Activated naive CD8-positive, alpha-beta T cell treated with anti-CD3 and anti-CD28 coated beads, Interleukin-2, amount 10 ng/mL, durations not matched to agents 7 days and 5 days (primary cell): Measurements from ENCODE around the gene GAS7. TPM values are rescaled to one million over a fixed set of nuclear protein-coding genes. Genes with fewer than 3 reads are reported as not detected.
A peak's percentile ranks its signal among the peaks of the same experiment; 100 is the strongest.

Source experiments
- ATAC-seq: fragments of 150-1000 bp; cut with Tn5 transposase; one replicate; pipeline ENCODE4 v1.10.0; 2021; ENCODE audit warnings: low read depth, moderate library complexity
- POLR2A ChIA-PET: fragments of 350-600 bp; sonication (Branson Sonifier 250); formaldehyde crosslinking; loops from one replicate; lab custom pipeline; 2021; ENCODE audit warnings: antibody characterized with exemption; lab: Charles Lee
- DNase-seq: peaks from one replicate; pipeline ENCODE4 v3.0.0; 2021
- H3K27ac Mint-ChIP-seq: one replicate; pipeline ENCODE4 v1.8.0; 2022; ENCODE audit warnings: mild to moderate bottlenecking, mixed read lengths
- H3K27me3 Mint-ChIP-seq: one replicate; pipeline ENCODE4 v1.8.0; 2022; ENCODE audit warnings: mild to moderate bottlenecking, moderate library complexity, mixed read lengths
- H3K36me3 Mint-ChIP-seq: one replicate; pipeline ENCODE4 v1.8.0; 2021; ENCODE audit warnings: mild to moderate bottlenecking, mixed read lengths
- H3K4me1 Mint-ChIP-seq: one replicate; pipeline ENCODE4 v1.8.0; 2021; ENCODE audit warnings: mixed read lengths
- H3K4me3 Mint-ChIP-seq: one replicate; pipeline ENCODE4 v1.8.0; 2022; ENCODE audit warnings: mild to moderate bottlenecking, moderate library complexity, mixed read lengths
- H3K9me3 Mint-ChIP-seq: one replicate; pipeline ENCODE4 v1.8.0; 2021; ENCODE audit warnings: mixed read lengths
- total RNA-seq, 2 experiments: library from RNA; stranded (reverse); gene quantifications; one replicate each; pipeline ENCODE4 v1.2.3, GENCODE V29; 2021

GAS7 gene
- total RNA-seq, 2 experiments from 2014 or later: 2.7 to 2.8 TPM

DNA sequence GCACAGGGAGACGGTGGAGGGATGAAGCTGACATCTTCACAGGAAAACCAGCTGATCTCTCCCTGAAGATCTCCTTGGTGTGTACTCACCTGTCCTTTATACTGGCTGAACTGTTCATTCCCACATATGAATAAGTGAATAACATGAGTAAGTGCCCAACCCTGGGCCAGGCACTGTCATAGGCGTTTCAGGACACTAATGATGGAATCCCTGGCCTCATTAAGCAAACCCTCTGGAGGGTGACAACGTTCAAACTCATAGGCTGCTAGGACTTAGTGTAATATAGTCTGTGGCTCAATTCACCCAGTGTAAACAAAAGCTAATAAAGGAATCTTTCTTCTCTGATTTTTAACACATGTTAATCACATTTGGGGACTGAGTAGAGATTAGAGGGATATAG is 24.5 kb downstream of the GAS7 start:
- DNase-seq (no peak), ATAC-seq (no peak)
- Mint-ChIP-seq H3K36me3 (no peaks in the 10 kb centered on the region), H3K4me1 (peaks cover 13% of the 10 kb centered on the region), H3K9me3 (no peaks in the 10 kb centered on the region), H3K4me3 (no peak overlapping the region), H3K27ac (no peak overlapping the region), H3K27me3 (peaks cover 20% of the 10 kb centered on the region)
- POLR2A ChIA-PET: no interaction called here

- H3K4me3 Mint-ChIP-seq: no peak overlapping the region
- peaks cover 18% of the 10 kb centered on the region for H3K27me3 Mint-ChIP-seq
- no peak overlapping the region for H3K27ac Mint-ChIP-seq
- no peak for DNase-seq
- no peaks in the 10 kb centered on the region for H3K9me3 Mint-ChIP-seq
- POLR2A ChIA-PET: no interaction called here
- peaks cover 13% of the 10 kb centered on the region for H3K4me1 Mint-ChIP-seq
- no peak for ATAC-seq
- H3K36me3 Mint-ChIP-seq: no peaks in the 10 kb centered on the region
These were observed 25.6 kb downstream of the GAS7 start for GRCh38 chr17:10172778-10173177.

- Mint-ChIP-seq H3K4me1 (peaks cover 13% of the 10 kb centered on the region), H3K9me3 (no peaks in the 10 kb centered on the region), H3K27me3 (peaks cover 18% of the 10 kb centered on the region), H3K4me3 (peak overlapping the region; percentile 12), H3K27ac (peak overlapping the region; percentile 59), H3K36me3 (no peaks in the 10 kb centered on the region)
- DNase-seq: no peak
- ATAC-seq: no peak
- POLR2A ChIA-PET: no interaction called here
These were observed 26.1 kb downstream of the GAS7 start for GRCh38 chr17:10172241-10172741.

- POLR2A ChIA-PET: no interaction called here
- no peak for ATAC-seq
- Mint-ChIP-seq H3K4me1 (peaks cover 13% of the 10 kb centered on the region), H3K4me3 (no peak overlapping the region), H3K36me3 (no peaks in the 10 kb centered on the region), H3K27ac (no peak overlapping the region), H3K27me3 (peaks cover 18% of the 10 kb centered on the region), H3K9me3 (no peaks in the 10 kb centered on the region)
- no peak for DNase-seq
These were observed 26.8 kb downstream of the GAS7 start for GRCh38 chr17:10171581-10171981.

GRCh38 chr17:10171122-10171571 is 27.3 kb downstream of the GAS7 start:
- no peak for DNase-seq
- peaks cover 13% of the 10 kb centered on the region for H3K4me1 Mint-ChIP-seq
- H3K27me3 Mint-ChIP-seq: peaks cover 18% of the 10 kb centered on the region
- POLR2A ChIA-PET: no interaction called here
- H3K9me3 Mint-ChIP-seq: no peaks in the 10 kb centered on the region
- ATAC-seq: no peak
- H3K27ac Mint-ChIP-seq: no peak overlapping the region
- no peak overlapping the region for H3K4me3 Mint-ChIP-seq
- no peaks in the 10 kb centered on the region for H3K36me3 Mint-ChIP-seq

- no peaks in the 10 kb centered on the region for H3K9me3 Mint-ChIP-seq
- H3K36me3 Mint-ChIP-seq: no peaks in the 10 kb centered on the region
- no peak for ATAC-seq
- POLR2A ChIA-PET: no interaction called here
- H3K4me1 Mint-ChIP-seq: peaks cover 13% of the 10 kb centered on the region
- H3K4me3 Mint-ChIP-seq: no peak overlapping the region
- H3K27me3 Mint-ChIP-seq: peaks cover 18% of the 10 kb centered on the region
- no peak overlapping the region for H3K27ac Mint-ChIP-seq
- DNase-seq: no peak
These were observed 28.2 kb downstream of the GAS7 start for GRCh38 chr17:10170233-10170632.

DNA sequence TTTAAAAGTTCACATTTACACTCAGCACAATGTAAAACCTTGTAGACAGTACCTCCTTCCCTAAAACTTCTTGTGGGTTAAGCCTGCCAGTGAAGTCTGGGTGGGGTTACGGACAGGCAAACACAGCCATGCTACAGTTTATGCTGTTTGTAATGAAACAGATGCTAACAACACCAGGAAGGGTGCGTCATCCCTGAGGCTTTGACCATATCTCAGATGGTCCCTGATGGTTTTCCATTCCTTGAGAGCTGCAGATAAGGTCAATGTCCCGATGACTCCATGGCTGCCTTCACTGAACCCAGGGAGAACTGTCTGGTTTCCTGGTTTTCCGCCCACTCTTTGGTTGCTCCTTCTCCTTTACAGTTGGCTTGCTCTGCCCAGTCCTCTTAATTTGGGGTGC is 29.1 kb downstream of the GAS7 start:
- H3K4me1 Mint-ChIP-seq: peaks cover 13% of the 10 kb centered on the region
- ATAC-seq (no peak), DNase-seq (no peak)
- H3K9me3 Mint-ChIP-seq: no peaks in the 10 kb centered on the region
- peaks cover 19% of the 10 kb centered on the region for H3K27me3 Mint-ChIP-seq
- no peak overlapping the region for H3K4me3 Mint-ChIP-seq
- POLR2A ChIA-PET: no interaction called here
- no peaks in the 10 kb centered on the region for H3K36me3 Mint-ChIP-seq
- H3K27ac Mint-ChIP-seq: no peak overlapping the region

DNA sequence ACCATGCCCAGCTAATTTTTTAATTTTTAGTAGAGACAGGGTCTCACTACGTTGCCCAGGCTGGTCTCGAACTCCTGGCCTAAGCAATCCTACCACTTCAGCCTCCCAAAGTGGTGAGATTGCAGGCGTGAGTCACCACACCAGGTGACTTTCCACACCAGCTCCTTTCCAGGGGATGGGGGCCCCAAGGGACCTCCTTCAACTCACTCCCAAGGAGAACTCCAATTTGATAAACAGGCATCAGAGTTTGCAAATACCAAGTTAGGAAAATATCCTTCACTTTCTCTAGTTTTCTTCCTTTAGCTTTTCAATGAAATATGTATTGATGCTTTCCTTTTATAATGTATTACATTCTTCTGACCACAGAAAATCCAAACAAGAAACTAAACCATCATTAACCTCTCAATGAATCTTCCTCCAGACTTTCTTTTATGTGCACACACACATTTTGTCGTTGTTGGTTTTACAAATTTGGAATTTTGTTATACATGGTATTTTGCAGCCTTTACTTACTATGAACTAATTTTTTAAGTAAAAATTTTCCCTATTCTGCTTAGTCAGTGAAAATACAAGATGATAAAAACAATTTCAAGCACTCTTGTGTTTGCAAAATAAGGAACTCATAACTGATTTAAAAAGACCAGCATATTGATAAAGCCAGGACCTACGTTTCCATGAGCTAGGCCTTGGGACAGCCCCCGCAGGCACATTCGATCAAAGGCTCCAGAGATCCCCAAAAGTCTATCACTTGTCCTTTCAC is 32.0 kb downstream of the GAS7 start:
- no peaks in the 10 kb centered on the region for H3K9me3 Mint-ChIP-seq
- POLR2A ChIA-PET: no interaction called here
- no peak for ATAC-seq
- no peak overlapping the region for H3K27ac Mint-ChIP-seq
- H3K4me1 Mint-ChIP-seq: peaks cover 4% of the 10 kb centered on the region
- no peak overlapping the region for H3K4me3 Mint-ChIP-seq
- H3K36me3 Mint-ChIP-seq: no peaks in the 10 kb centered on the region
- no peak for DNase-seq
- H3K27me3 Mint-ChIP-seq: peaks cover 13% of the 10 kb centered on the region

- peaks cover 2% of the 10 kb centered on the region for H3K27me3 Mint-ChIP-seq
- H3K4me1 Mint-ChIP-seq: peaks cover 6% of the 10 kb centered on the region
- H3K9me3 Mint-ChIP-seq: peaks cover 1% of the 10 kb centered on the region
- no peaks in the 10 kb centered on the region for H3K36me3 Mint-ChIP-seq
- no peak for ATAC-seq
- no peak for DNase-seq
- POLR2A ChIA-PET: no interaction called here
- H3K4me3 Mint-ChIP-seq: no peak overlapping the region
- no peak overlapping the region for H3K27ac Mint-ChIP-seq
These were observed 36.3 kb downstream of the GAS7 start for GRCh38 chr17:10162096-10162495.

DNA sequence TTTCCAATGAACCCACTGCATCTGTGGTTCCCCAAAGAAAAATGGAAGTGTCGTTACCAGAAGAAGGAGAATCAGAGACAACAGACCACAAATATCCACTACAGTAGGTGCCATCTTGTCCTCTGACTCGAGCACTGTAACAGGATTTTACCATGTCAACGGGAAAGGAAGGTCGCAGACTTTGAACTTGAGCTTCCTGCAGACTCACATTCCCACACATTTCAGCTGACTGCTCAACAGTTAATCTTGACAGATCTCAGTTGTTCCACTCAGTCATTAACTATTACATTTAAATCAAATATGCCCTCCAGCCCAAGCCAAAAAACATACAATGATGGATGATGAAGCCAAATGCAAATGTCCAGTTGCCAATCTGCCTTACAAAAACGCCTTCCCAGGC is 37.0 kb downstream of the GAS7 start:
- Mint-ChIP-seq H3K9me3 (peaks cover 1% of the 10 kb centered on the region), H3K27ac (no peak overlapping the region), H3K27me3 (peaks cover 2% of the 10 kb centered on the region), H3K36me3 (no peaks in the 10 kb centered on the region), H3K4me3 (no peak overlapping the region), H3K4me1 (peaks cover 13% of the 10 kb centered on the region)
- DNase-seq (no peak), ATAC-seq (no peak)
- POLR2A ChIA-PET: no interaction called here

DNA sequence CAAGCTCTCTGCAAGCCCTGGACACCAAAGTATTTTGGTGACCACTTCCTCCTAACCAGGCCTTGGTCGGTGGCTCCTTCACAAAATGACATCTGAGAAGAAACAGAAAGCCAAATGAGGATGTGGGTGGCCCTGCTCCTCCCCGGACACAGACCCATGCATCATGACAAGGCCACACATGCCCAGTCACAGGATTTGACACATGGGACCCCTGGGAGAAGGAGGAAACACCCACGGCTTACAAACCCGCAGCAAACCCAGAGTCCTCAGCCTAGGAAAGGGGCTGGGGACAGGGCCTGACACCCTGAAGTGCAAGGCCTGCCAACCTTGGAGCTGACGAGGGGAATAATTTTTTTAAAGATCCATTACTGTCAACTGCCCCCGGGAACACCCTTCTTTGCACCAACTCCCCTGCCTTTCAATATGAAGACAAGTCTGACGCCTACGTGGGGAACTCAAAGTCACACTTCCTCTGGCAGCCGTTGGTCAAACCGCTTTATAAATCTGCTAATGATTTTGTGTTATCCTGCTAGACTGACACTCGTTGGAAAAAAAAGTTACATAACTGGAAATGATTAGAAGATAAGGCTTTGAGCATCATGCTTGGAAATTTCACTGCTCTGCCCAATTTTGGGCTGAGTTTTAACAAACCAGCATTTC is 41.3 kb downstream of the GAS7 start:
- peak; percentile 33 for DNase-seq
- peak overlapping the region; percentile 56 for H3K4me3 Mint-ChIP-seq
- H3K27ac Mint-ChIP-seq: peak overlapping the region; percentile 80
- peaks cover 1% of the 10 kb centered on the region for H3K9me3 Mint-ChIP-seq
- H3K27me3 Mint-ChIP-seq: peaks cover 2% of the 10 kb centered on the region
- H3K4me1 Mint-ChIP-seq: peaks cover 20% of the 10 kb centered on the region
- no peaks in the 10 kb centered on the region for H3K36me3 Mint-ChIP-seq
- POLR2A ChIA-PET: interaction anchor here (1.3 kb wide), 1 partner anchor 9 kb away, joined by 3 read pairs; no protein-coding TSS in a partner anchor
- ATAC-seq: peak; percentile 42

DNA sequence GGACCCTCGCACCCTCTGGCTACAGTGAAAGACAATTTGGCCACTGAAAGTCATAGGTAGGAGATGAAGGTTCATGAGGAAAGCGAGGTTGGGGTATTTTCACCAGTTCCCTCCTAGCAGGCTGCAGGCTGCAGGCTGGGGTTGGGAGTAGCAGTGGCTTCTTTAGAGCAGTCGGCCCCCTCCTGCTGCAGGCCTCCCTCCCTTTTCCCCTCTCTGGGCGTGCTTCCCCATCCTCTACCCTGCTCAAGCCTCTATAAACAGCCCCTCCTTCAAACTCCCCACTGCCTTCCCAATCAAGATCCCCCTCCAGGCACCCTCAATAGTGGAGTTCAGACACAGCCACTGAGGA is 41.8 kb downstream of the GAS7 start:
- no peaks in the 10 kb centered on the region for H3K36me3 Mint-ChIP-seq
- POLR2A ChIA-PET: interaction anchor here (1.3 kb wide), 1 partner anchor 9 kb away, joined by 3 read pairs; no protein-coding TSS in a partner anchor
- DNase-seq (no peak), ATAC-seq (peak; percentile 22)
- H3K27ac Mint-ChIP-seq: peak overlapping the region; percentile 80
- H3K4me1 Mint-ChIP-seq: peaks cover 25% of the 10 kb centered on the region
- H3K4me3 Mint-ChIP-seq: peak overlapping the region; percentile 56
- peaks cover 4% of the 10 kb centered on the region for H3K27me3 Mint-ChIP-seq
- H3K9me3 Mint-ChIP-seq: peaks cover 1% of the 10 kb centered on the region

- peaks cover 1% of the 10 kb centered on the region for H3K9me3 Mint-ChIP-seq
These were observed 42.4 kb downstream of the GAS7 start for GRCh38 chr17:10156077-10156435.

More at GRCh38 chr17:10156077-10156435, 42.4 kb downstream of the GAS7 start:
- peaks cover 5% of the 10 kb centered on the region for H3K27me3 Mint-ChIP-seq
- POLR2A ChIA-PET: no interaction called here
- peaks cover 25% of the 10 kb centered on the region for H3K4me1 Mint-ChIP-seq
- no peak for ATAC-seq
- no peak for DNase-seq
- H3K27ac Mint-ChIP-seq: no peak overlapping the region
- H3K4me3 Mint-ChIP-seq: no peak overlapping the region
- H3K36me3 Mint-ChIP-seq: no peaks in the 10 kb centered on the region
